Activated T-helper 1 cell treated with anti-CD3 and anti-CD28 coated beads, Interleukin-2, amount 50 U/mL, for 16 hours (primary cell): Measurements from ENCODE around the gene SLCO6A1.

Source experiments
- DNase-seq, 2 donors: peaks; one replicate each; pipeline ENCODE4 v3.0.0-alpha.2; 2020; ENCODE audit warnings: low read depth in 1 of 2, low spot score in 1 of 2

The SLCO6A1 gene

GRCh38 chr5:102481054-102481715 is 17.6 kb downstream of the SLCO6A1 start:
- no peak for DNase-seq

DNA sequence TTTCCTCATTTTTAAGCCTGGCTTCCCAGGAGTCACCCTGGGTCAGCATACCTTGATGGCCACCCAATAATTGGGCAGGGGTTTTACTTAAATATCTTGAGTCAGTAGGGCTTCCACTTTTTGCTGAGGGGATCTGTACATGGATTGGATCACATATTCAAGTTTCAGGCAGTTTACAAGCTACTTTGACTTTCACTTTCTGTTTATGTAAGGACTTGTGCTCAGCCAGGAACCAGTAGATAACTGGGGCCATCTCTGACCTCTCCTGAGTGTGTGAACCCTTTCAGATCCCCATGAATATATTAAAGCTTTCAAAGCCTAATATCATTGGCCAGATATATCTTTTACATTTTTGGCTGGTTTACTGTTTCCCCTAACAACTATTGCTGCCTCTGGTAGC is 45.1 kb downstream of the SLCO6A1 start:
- DNase-seq, result no peak

- no peak for DNase-seq
Measured at GRCh38 chr5:102451082-102451481, 47.7 kb downstream of the SLCO6A1 start.

GRCh38 chr5:102450313-102450990 is 48.3 kb downstream of the SLCO6A1 start:
- DNase-seq, result no peak

GRCh38 chr5:102433473-102433872 is 65.3 kb downstream of the SLCO6A1 start:
- DNase-seq, result no peak

DNA sequence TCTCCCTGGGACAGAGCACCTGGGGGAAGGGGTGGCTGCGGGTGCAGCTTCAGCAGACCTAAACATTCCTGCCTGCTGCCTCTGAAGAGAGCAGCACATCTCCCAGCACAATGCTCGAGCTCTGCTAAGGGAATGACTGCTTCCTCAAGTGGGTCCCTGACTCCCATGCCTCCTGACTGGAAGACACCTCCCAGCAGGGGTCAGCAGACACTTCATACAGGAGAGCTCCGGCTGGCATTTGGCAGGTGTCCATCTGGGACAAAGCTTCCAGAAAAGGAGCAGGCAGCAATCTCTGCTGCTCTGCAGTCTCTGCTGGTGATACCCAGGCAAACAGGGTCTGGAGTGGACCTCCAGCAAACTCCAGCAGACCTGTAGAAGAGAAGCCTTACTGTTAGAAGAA is 77.2 kb downstream of the SLCO6A1 start:
- no peak for DNase-seq

DNA sequence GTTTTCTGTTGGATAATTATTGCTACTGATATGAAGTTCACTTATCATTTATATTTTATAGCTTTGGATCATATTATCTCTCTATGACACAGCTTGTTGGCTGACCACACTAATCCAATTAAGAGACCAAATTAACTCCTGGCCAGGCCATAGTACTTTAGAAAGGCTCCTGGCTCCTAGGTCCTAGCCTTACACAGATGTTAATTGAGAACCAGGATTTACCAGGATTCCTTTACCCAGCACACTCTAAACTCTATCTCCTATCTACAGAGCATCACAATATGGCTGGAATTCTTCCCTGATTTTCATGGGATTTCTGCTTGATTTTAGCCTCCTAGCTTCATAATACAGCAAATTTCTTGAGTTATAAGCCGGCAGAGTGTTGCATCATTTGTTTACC is 80.3 kb downstream of the SLCO6A1 start:
- no peak for DNase-seq

GRCh38 chr5:102414448-102414847 is 84.4 kb downstream of the SLCO6A1 start:
- DNase-seq, result no peak

- DNase-seq, result no peak
Measured at GRCh38 chr5:102388235-102388634, 110.6 kb downstream of the SLCO6A1 start.

- no peak for DNase-seq
Measured at GRCh38 chr5:102385365-102385764, 113.4 kb downstream of the SLCO6A1 start.

- DNase-seq, result no peak
Measured at GRCh38 chr5:102380174-102380573, 118.6 kb downstream of the SLCO6A1 start.

DNA sequence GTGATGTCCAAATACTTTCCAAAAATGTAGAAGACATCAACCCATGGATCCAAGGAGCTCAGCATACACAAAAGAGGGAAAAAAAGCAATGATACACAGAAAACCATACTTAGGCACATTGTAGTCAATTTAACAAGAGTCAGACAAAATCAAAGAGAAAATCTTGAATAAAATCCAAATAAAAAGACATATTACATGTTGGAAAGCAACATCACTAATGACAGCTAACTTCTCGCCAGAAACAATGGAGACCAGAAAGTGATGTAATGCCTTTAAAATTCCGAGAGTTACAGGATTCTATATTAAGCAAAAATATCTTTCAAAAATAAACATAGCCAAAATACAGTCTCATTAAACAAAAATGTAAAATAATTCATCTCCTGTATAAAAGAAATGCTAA is 122.9 kb downstream of the SLCO6A1 start:
- no peak for DNase-seq

DNA sequence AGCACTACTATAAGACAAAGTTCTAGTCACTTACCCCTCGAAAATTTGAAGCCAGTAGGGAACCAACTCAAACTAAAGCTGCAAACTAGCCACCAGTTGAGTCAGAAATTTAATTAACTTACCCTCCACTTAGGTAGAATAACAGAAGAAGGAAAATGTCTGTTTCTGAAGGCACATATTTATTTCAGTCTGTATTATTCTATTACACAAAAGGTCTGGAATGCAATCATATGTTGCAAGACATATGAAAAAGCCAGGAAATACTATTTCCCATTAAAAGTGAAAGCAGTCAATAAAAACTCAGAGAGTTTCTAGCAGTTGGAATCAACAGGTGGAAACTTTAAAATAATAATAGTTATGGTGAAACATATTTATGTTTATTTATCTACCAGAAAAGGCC is 123.5 kb downstream of the SLCO6A1 start:
- DNase-seq, result no peak

DNA sequence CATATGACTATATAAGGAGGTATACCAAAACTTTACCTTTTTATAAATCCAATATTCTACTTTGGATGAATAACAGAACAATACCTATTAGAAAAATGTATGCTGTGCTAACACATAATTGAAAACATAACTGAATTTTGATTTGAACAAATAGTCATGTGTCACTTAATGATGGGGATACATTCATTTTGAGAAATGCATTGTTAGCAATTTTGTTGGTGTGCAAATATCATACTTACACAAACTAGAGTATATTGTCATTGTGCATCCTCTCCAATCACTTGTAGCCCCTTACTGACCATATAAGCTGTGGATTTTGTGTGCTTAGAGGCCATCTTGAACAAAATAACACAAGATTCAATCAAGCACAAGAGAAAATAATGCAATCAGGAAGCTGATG is 130.4 kb downstream of the SLCO6A1 start:
- DNase-seq, result no peak

GRCh38 chr5:102341681-102342288 is 157.0 kb downstream of the SLCO6A1 start:
- no peak for DNase-seq

- DNase-seq, result no peak
Measured at GRCh38 chr5:102324714-102325113, 174.1 kb downstream of the SLCO6A1 start.
